Hepatocyte (in vitro differentiated cells): ENCODE results near the gene SNCB. TPM values are rescaled to one million over a fixed set of nuclear protein-coding genes. Genes with fewer than 3 reads are reported as not detected.

Experiments used
- DNase-seq: peaks from one replicate; pipeline ENCODE4 v3.0.0-alpha.2; 2016; ENCODE audit warnings: low spot score
- H2AFZ ChIP-seq: fragments of 200-600 bp; sonication (generic); 2 replicates; pipeline ENCODE4 v1.6.0; 2016; ENCODE audit warnings: antibody characterized with exemption, mild to moderate bottlenecking
- H3K27ac ChIP-seq: fragments of 200-600 bp; sonication (generic); 2 replicates; pipeline ENCODE4 v1.5.1; 2016; ENCODE audit warnings: mild to moderate bottlenecking
- H3K27me3 ChIP-seq: fragments of 200-600 bp; sonication (generic); 2 replicates; pipeline ENCODE4 v1.6.1; 2016
- H3K36me3 ChIP-seq: fragments of 200-600 bp; sonication (generic); replicated peaks from 2 replicates; pipeline ENCODE4 v1.5.1; 2016; ENCODE audit warnings: low read depth; ENCODE audit not compliant: insufficient read depth
- H3K4me1 ChIP-seq: fragments of 200-600 bp; sonication (generic); 2 replicates; pipeline ENCODE4 v1.5.1; 2016; ENCODE audit warnings: mild to moderate bottlenecking, moderate library complexity; ENCODE audit not compliant: insufficient read depth
- H3K4me2 ChIP-seq: fragments of 200-600 bp; sonication (generic); 2 replicates; pipeline ENCODE4 v1.6.0; 2016
- H3K4me3 ChIP-seq: fragments of 200-600 bp; sonication (generic); 2 replicates; pipeline ENCODE4 v1.5.1; 2016; ENCODE audit warnings: mild to moderate bottlenecking
- H3K79me2 ChIP-seq: fragments of 200-600 bp; sonication (generic); 2 replicates; pipeline ENCODE4 v1.6.0; 2017; ENCODE audit warnings: mild to moderate bottlenecking
- H3K9me2 ChIP-seq: fragments of 200-600 bp; sonication (generic); replicated peaks from 2 replicates; pipeline ENCODE4 v1.6.0; 2017; ENCODE audit warnings: mild to moderate bottlenecking; ENCODE audit not compliant: insufficient read depth
- H3K9me3 ChIP-seq: fragments of 200-600 bp; sonication (generic); 2 replicates; pipeline ENCODE4 v1.5.1; 2016; ENCODE audit warnings: low read depth, mild to moderate bottlenecking
- H4K20me1 ChIP-seq: fragments of 200-600 bp; sonication (generic); 2 replicates; pipeline ENCODE4 v1.6.0; 2016; ENCODE audit warnings: mild to moderate bottlenecking; ENCODE audit not compliant: insufficient read depth, poor library complexity, severe bottlenecking
- EZH2 ChIP-seq: fragments of 200-600 bp; sonication (generic); IDR thresholded peaks from 2 replicates; pipeline ENCODE4 v1.6.1; 2016; ENCODE audit warnings: antibody characterized with exemption, mild to moderate bottlenecking, borderline replicate concordance
- EZH2phosphoT487 ChIP-seq: fragments of 200-600 bp; sonication (generic); IDR thresholded peaks from one replicate; pipeline ENCODE4 v1.6.1; 2018; ENCODE audit warnings: antibody characterized with exemption, mild to moderate bottlenecking, low read depth, moderate library complexity; ENCODE audit not compliant: unreplicated experiment, severe bottlenecking
- WGBS: methylation state at CpG from one replicate; pipeline ENCODE4 v1.1.6; 2016; ENCODE audit warnings: low lambda C conversion rate; ENCODE audit errors: missing lambda C conversion rate; 5-methylcytosine and 5-hydroxymethylcytosine counted together
- polyA plus RNA-seq: library from polyadenylated mRNA; unstranded; fragments of >200 nt; fragmentation: Nextera tagmentation; extraction: Ambion mirVana; gene quantifications from 2 replicates; pipeline ENCODE4 v1.2.1, GENCODE V29; 2016
- total RNA-seq: library from RNA; depleted of rRNA; stranded (reverse); fragments of >200 nt; gene quantifications from 2 replicates; pipeline ENCODE4 v1.2.3, GENCODE V29; 2014
- TF ChIP-seq, protein P1 (sequence below): fragments of 200-600 bp; sonication (generic); IDR thresholded peaks from 2 replicates; pipeline ENCODE4 v1.5.1; 2016; ENCODE audit warnings: antibody characterized with exemption, mild to moderate bottlenecking; ENCODE audit not compliant: poor library complexity

Gene SNCB
- total and polyA plus RNA-seq, 2 experiments from 2014 or later, result 0.57 TPM; not detected in 1

DNA sequence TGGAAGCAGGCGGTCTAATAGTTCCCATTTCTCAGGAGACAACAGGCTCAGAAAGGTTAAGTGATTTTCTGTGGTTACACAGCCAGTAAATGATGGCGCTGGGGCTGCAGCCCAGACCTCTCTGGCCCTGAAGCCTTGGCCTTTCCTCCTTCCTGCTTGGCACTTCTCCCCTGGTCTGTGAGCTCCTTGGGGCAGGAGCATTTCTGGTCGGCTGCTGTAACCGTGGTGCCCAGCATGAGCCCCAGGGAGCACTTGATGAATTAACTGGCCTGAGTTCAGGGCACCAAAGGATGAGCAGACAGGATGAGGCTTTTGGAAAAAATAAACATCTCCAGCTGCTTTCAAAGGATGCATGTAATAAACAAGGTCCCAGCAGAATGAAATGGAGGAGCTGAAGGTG, 51.0 kb downstream of the SNCB start:
- 79% methylated on average over 4 of the region's 4 CpGs for WGBS

DNA sequence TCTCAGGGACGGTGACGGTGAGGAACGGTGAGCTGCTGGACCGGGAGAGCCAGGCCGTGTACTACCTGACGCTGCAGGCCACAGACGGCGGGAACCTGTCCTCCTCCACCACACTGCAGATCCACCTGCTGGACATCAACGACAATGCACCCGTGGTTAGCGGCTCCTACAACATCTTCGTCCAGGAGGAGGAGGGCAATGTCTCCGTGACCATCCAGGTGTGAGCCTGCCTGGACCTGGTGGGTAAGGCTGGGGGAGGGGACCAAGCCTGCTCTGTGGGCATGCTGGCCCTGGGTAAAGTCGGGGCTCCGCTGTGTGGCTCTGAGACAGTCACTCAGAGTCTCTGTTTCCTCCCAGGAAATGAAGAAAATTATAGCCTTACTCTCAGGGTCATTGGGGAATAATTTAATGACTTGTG, 51.9 kb downstream of the SNCB start:
- H3K4me1 ChIP-seq, result no peaks in the 10 kb centered on the region
- 14% methylated on average over 15 of the region's 15 CpGs for WGBS
- H3K36me3 ChIP-seq, result no peaks in the 10 kb centered on the region
- H4K20me1 ChIP-seq, result no peaks in the 10 kb centered on the region
- H3K27ac ChIP-seq, result no peak overlapping the region
- H3K4me3 ChIP-seq, result no peak overlapping the region
- no peaks in the 10 kb centered on the region for H3K9me3 ChIP-seq
- TF ChIP-seq EZH2phosphoT487, result no peak
- TF ChIP-seq, protein P1, sequence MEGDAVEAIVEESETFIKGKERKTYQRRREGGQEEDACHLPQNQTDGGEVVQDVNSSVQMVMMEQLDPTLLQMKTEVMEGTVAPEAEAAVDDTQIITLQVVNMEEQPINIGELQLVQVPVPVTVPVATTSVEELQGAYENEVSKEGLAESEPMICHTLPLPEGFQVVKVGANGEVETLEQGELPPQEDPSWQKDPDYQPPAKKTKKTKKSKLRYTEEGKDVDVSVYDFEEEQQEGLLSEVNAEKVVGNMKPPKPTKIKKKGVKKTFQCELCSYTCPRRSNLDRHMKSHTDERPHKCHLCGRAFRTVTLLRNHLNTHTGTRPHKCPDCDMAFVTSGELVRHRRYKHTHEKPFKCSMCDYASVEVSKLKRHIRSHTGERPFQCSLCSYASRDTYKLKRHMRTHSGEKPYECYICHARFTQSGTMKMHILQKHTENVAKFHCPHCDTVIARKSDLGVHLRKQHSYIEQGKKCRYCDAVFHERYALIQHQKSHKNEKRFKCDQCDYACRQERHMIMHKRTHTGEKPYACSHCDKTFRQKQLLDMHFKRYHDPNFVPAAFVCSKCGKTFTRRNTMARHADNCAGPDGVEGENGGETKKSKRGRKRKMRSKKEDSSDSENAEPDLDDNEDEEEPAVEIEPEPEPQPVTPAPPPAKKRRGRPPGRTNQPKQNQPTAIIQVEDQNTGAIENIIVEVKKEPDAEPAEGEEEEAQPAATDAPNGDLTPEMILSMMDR, result peak; percentile 57
- no peaks in the 10 kb centered on the region for H3K9me2 ChIP-seq
- no peak overlapping the region for H3K4me2 ChIP-seq
- H2AFZ ChIP-seq, result no peak overlapping the region
- peak; percentile 86 for DNase-seq
- H3K27me3 ChIP-seq, result no peaks in the 10 kb centered on the region
- no peaks in the 10 kb centered on the region for H3K79me2 ChIP-seq

More for the DNA sequence above, 51.0 kb downstream of the SNCB start:
- H3K4me1 ChIP-seq, result no peaks in the 10 kb centered on the region
- TF ChIP-seq EZH2 (no peak), EZH2phosphoT487 (no peak)
- TF ChIP-seq, protein P1, result no peak
- H3K79me2 ChIP-seq, result no peaks in the 10 kb centered on the region
- H3K36me3 ChIP-seq, result no peaks in the 10 kb centered on the region
- no peak overlapping the region for H3K27ac ChIP-seq
- H3K4me2 ChIP-seq, result no peak overlapping the region
- no peaks in the 10 kb centered on the region for H3K9me2 ChIP-seq
- H3K9me3 ChIP-seq, result no peaks in the 10 kb centered on the region
- H3K4me3 ChIP-seq, result no peak overlapping the region
- no peak for DNase-seq
- H3K27me3 ChIP-seq, result no peaks in the 10 kb centered on the region
- H4K20me1 ChIP-seq, result no peaks in the 10 kb centered on the region
- H2AFZ ChIP-seq, result no peak overlapping the region

DNA sequence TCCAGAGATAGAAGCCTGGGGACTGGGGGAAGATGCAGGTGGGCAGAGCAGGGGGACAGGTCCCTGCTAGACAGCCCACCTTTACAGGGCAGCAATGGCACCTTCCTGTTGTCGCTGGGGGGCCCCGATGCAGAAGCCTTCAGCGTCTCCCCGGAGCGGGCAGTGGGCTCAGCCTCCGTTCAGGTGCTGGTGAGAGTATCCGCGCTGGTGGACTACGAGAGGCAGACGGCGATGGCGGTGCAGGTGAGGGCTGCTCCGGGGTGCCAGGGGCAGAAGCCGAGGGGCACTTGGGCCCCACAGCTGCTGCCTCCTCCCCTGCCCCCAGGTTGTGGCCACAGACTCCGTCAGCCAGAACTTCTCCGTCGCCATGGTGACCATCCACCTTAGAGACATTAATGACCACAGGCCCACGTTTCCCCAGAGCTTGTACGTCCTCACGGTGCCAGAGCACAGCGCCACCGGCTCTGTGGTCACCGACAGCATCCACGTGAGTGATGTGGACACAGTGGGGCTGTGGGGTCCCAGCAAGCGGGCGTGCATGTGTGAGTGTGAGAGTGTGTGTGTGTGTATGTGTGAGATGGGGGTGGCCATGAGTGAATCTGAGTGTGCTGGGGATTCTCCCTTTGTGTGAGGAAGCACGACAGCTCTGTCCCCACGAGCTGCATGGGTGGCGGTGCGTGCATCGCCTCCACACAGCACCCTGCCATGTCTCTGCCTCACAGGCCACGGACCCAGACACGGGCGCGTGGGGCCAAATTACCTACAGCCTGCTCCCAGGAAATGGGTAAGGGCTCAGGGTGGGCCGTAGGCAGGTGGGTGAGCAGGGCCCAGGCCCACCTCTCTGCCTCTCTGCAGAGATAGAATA, 52.8 kb downstream of the SNCB start:
- Histone ChIP-seq H3K4me2 (no peak overlapping the region), H3K4me1 (no peaks in the 10 kb centered on the region)
- 88% methylated on average over 36 of the region's 36 CpGs for WGBS

More for the DNA sequence above, 52.8 kb downstream of the SNCB start:
- Histone ChIP-seq H3K27me3 (no peaks in the 10 kb centered on the region), H3K36me3 (no peaks in the 10 kb centered on the region), H4K20me1 (no peaks in the 10 kb centered on the region), H3K27ac (no peak overlapping the region), H3K79me2 (no peaks in the 10 kb centered on the region), H2AFZ (no peak overlapping the region), H3K4me3 (no peak overlapping the region), H3K9me3 (no peaks in the 10 kb centered on the region), H3K9me2 (no peaks in the 10 kb centered on the region)
- TF ChIP-seq, protein P1, result no peak
- TF ChIP-seq EZH2phosphoT487 (no peak), EZH2 (no peak)
- DNase-seq, result no peak
